ENCODE results near the gene KDM5A.

GRCh38 chr12:238736-239398 lies 150.3 kb downstream of the KDM5A start:
- TF ChIP-seq CTCF (IDR thresholded peaks at IDR 0.05), result no peak
- TF ChIP-seq POLR2A (IDR thresholded peaks at IDR 0.05), result no peak
